GM12872 (cell line): ENCODE measurements around the gene PRH2.

Source experiments
- TF ChIP-seq, protein P1 (sequence below): IDR thresholded peaks from 3 replicates; pipeline ENCODE4 v1.5.1; 2011; ENCODE audit warnings: low read depth, mild to moderate bottlenecking, low read length, moderate library complexity; ENCODE audit not compliant: insufficient read depth

The PRH2 gene

DNA sequence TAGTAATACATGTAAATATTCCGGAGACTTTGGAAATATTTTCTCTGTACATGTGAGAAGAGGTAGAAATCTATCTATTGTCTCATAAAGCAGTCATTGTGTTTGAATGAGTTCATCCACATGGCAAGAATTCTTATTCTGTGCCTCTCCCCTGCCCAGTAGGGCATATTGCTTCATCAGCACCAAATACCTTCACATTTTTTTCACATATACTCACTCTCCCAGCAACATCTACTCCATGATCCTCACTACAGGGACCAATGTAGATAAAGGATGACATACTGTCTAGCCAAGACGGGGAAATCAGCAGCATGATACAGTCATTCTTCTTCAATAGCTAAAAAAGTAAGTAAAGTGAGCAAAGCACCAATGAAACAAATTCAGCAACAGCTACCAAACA is 11.4 kb downstream of the PRH2 start:
- TF ChIP-seq, protein P1, sequence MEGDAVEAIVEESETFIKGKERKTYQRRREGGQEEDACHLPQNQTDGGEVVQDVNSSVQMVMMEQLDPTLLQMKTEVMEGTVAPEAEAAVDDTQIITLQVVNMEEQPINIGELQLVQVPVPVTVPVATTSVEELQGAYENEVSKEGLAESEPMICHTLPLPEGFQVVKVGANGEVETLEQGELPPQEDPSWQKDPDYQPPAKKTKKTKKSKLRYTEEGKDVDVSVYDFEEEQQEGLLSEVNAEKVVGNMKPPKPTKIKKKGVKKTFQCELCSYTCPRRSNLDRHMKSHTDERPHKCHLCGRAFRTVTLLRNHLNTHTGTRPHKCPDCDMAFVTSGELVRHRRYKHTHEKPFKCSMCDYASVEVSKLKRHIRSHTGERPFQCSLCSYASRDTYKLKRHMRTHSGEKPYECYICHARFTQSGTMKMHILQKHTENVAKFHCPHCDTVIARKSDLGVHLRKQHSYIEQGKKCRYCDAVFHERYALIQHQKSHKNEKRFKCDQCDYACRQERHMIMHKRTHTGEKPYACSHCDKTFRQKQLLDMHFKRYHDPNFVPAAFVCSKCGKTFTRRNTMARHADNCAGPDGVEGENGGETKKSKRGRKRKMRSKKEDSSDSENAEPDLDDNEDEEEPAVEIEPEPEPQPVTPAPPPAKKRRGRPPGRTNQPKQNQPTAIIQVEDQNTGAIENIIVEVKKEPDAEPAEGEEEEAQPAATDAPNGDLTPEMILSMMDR: no peak

DNA sequence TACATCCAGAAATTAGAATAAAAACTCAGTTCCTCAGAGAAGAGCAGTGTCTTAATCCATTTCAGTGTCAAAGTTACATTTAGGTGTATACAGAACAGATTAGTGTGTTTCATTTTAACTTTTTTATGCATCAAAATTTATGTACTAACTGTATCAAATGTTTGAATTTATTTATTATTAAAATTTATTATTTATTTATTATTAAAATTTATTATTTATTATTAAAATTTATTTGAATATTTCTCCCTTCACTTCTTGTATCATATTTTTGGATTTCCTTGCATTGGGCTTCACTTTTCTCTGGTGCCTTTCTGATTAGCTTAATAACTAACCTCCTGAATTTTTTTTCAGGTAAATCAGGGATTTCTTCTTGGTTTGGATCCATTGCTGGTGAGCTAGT is 12.3 kb downstream of the PRH2 start:
- TF ChIP-seq, protein P1: no peak

DNA sequence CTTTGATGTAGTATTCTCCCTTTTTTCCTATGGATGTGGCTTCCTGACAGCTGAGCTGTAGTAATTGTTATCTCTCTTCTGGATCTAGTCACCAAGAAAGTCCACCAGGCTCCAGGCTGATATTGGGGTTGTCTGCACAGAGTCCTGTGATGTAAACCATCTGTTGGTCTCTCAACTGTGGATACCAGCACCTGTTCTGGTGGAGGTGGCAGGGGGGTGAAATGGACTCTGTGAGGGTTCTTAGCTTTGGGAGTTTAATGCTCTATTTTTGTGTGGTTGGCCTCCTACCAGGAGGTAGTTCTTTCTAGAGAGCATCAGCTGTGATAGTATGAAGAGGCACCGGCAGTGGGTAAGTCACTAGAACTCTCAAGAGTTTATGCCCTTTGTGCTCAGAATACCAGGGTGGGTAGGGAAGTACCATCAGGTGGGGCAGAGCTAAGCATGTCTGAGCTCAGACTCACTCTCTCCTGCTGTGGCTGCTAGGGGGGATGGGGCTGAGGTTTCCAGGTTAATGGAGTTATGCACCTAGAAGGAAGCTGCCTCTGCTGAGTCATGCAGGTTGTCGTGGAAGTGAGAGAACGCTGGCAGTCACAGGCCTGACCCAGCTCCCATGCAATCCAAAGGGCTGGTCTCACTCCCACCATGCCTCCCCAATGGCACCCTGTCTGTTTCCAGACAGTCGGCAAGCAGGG is 13.0 kb downstream of the PRH2 start:
- TF ChIP-seq, protein P1: no peak

DNA sequence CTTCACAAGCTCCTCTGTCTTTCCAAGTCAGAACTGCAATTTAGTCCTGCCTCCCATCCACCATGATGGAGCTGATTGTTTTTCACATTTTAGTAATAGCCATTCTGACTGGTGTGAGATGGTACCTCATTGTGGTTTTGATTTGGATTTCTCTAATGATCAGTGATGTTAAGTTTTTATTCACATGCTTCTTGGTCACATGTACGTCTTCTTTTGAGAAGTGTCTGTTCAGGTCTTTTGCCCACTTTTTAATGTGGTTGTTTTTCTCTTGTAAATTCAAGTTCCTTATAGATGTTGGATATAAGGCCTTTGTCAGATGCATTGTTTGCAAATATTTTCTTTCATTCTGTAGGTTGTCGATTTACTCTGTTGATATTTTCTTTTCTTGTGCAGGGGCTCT is 14.1 kb downstream of the PRH2 start:
- TF ChIP-seq, protein P1: no peak

DNA sequence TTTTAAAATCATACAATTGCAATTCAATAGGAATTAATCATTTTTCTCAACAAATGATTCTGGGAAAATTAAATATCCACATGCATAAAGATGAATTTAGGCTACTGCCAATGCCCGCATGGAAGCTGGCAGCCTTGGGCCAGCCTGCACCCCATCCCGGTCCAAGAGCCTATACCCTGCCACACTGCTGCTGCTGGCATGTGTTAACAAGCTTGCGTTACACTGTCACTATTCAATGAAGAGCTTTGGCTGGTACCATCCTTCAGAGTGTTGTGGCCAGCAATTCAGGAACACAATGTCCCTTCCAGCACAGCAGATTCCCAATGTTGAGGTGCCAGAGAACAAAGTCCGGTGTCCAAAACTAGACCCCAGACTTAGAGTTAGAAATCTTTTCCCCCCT is 23.6 kb downstream of the PRH2 start:
- TF ChIP-seq, protein P1: no peak

DNA sequence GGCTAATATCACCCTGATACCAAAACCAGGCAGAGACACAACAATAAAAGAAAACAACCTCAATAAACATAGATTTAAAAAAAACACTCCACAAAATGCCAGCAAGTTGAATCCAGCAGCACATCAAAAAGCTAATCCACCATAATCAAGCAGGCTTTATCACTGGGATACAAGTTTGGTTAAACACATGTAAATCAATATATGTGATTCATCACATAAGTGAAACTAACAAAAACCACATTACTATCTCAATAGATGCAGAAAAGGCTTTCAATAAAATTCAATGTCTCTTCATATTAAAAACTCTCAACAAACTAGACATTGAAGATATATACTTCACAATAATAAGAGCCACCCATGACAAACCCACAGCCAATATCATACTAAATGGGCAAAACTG is 27.0 kb downstream of the PRH2 start:
- TF ChIP-seq, protein P1: no peak

DNA sequence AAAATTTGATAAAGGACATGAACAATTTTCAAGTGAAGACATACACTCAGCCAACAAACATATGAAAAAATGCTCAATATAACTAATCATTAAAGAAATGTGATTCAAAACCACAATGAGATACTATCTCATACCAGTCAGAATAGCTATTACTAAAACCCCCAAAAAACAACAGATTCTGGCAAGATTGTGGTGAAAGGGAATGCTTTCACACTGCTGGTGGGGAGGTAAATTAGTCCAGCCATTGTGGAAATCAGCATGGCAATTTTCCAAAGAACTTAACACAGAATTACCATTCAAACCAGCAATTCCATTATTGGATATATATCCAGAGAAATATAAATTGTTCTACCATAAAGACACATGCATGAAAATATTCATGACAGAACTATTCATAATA is 28.7 kb downstream of the PRH2 start:
- TF ChIP-seq, protein P1: no peak

DNA sequence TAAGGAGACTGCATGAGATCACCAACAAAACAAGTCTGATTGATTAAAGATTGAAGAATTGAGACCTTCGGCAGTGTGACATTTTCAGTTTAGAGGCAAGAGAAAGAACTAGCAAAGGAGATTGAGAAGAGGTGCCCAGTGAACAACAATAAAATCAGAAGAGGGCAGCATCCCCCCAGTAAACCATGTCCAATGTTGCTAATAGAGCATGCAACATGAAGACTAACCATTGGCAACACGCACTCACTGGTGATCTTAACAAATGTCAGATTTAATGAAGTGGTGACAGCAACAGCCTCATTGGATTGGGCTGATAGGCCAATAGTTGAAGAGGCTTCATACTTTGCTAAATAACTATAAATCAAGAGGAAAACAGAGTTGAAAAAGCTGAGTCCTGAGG is 30.8 kb downstream of the PRH2 start:
- TF ChIP-seq, protein P1: no peak
